Testis (tissue), 3 donors: Measurements from ENCODE around the gene TNFRSF17. TPM values are rescaled to one million over a fixed set of nuclear protein-coding genes. Genes with fewer than 3 reads are reported as not detected.
A peak's percentile ranks its signal among the peaks of the same experiment; 100 is the strongest.

Experiments used
- DNase-seq: peaks from one replicate; pipeline ENCODE4 v3.0.0-alpha.2; 2019
- H3K27ac ChIP-seq, 2 donors: fragments of 200-600 bp; sonication (generic); one replicate each; pipeline ENCODE4 v1.5.1; 2019
- H3K27me3 ChIP-seq: fragments of 200-600 bp; sonication (generic); one replicate; pipeline ENCODE4 v1.5.1; 2019
- H3K36me3 ChIP-seq: fragments of 200-600 bp; sonication (generic); one replicate; pipeline ENCODE4 v1.5.1; 2017; ENCODE audit warnings: low read depth; ENCODE audit errors: missing control alignments
- H3K4me1 ChIP-seq: fragments of 200-600 bp; sonication (generic); one replicate; pipeline ENCODE4 v1.5.1; 2019
- H3K4me3 ChIP-seq, 2 donors: fragments of 200-600 bp; sonication (generic); one replicate each; pipeline ENCODE4 v1.5.1; 2017 to 2019
- H3K9me3 ChIP-seq: fragments of 200-600 bp; sonication (generic); one replicate; pipeline ENCODE4 v1.5.1; 2017
- CTCF ChIP-seq, 3 experiments: fragments of 450-650 bp in 2 of 3; fragments of 200-600 bp in 1 of 3; sonication (generic) in 1 of 3; IDR thresholded peaks; one replicate each; pipeline ENCODE4 v1.5.1; 2016 to 2019; ENCODE audit warnings: antibody characterized with exemption in 3 of 3, mild to moderate bottlenecking in 2 of 3, moderate library complexity in 1 of 3
- POLR2A ChIP-seq: fragments of 450-650 bp; IDR thresholded peaks from one replicate; pipeline ENCODE4 v1.6.1; 2017; ENCODE audit warnings: antibody characterized with exemption, mild to moderate bottlenecking, moderate library complexity
- WGBS, 2 donors: methylation state at CpG; one replicate each; pipeline ENCODE4 v1.1.5; 2018; 5-methylcytosine and 5-hydroxymethylcytosine counted together
- intact Hi-C: fragments of 100-400 bp; cut with DNase I; formaldehyde crosslinking; loops from one replicate; pipeline ENCODE4 v1.15.1; 2023; ENCODE audit warnings: low total_unique reads
- polyA plus RNA-seq: library from polyadenylated mRNA; stranded (reverse); fragments of 350-450 nt; fragmentation: Illumina TruSeq; extraction: RNeasy Lipid Tissue Mini Kit (QIAGEN cat#74804); gene quantifications from one replicate; pipeline ENCODE4 v1.2.3, GENCODE V29; 2014; ENCODE audit warnings: low read depth, low replicate concordance; ENCODE audit not compliant: insufficient read depth
- total RNA-seq, 2 donors: library from RNA; depleted of rRNA; stranded (reverse); fragments of >200 nt; gene quantifications; one replicate each; pipeline ENCODE4 v1.2.3, GENCODE V29; 2016

The TNFRSF17 gene
- total and polyA plus RNA-seq, 3 donors from 2014 or later: 3.2 to 5.2 (median 4.3) TPM

DNA sequence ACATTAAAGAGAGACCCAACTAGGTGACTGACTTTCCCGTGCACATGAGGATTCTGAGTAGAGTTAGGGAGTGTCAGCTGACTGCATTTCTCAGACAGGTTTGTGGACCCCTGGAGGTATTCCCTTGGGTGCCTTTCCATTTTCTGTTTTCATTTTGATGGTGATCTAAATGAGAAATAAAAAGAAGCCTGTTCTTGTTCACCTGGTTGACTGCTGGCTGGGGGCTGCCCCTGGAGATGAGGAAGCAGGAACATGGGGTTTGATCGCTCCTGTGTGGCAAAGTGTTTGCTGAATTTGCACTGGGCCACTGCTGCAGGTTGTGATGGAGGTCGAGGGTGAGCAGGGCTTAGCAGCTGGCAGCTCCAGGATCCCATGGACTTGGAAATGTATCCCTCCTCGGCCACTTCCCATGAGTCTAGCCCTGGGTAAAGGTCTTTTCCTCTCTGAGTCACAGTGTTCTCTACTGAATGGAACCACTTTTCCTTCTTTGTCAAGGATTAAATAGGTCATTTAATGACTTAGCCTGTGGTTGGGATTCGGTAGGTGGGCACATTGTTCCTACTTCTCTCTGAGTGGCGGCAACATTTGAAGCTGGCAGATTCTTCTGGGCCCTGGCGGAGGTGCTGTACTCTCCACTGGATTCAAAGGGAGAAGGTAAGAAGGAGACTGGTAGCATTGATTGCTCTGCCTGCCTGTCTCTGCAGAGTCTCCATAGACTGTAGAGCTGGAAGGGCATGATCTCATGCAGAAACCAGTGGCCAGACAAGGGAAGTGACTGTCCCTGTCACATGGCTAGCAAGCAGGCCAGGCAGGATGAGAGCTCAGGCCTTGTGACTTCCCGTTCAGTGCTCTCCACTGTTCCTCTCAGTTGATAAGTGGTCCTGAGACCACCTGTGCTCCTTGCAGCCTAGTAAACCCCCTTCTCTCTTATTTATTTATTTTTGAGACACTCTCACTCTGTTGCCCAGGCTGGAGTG is 29.4 kb downstream of the TNFRSF17 start:
- Histone ChIP-seq H3K36me3 (no peaks in the 10 kb centered on the region), H3K9me3 (no peaks in the 10 kb centered on the region), H3K27me3 (no peaks in the 10 kb centered on the region), H3K4me1 (no peaks in the 10 kb centered on the region), H3K27ac (no peak overlapping the region), H3K4me3 (no peak overlapping the region)
- intact Hi-C loops: no loop called here
- TF ChIP-seq POLR2A: no peak
- no peak for TF ChIP-seq CTCF (IDR thresholded peaks at IDR 0.05)
- DNase-seq: peak; percentile 44
- 82 to 84% methylated on average over 8 of the region's 8 CpGs for WGBS, 2 donors

GRCh38 chr16:11996433-11997330 is 31.7 kb downstream of the TNFRSF17 start:
- no peaks in the 10 kb centered on the region for H3K27me3 ChIP-seq
- H3K36me3 ChIP-seq: no peaks in the 10 kb centered on the region
- no peaks in the 10 kb centered on the region for H3K4me1 ChIP-seq
- intact Hi-C loops: no loop called here
- 71 to 78% methylated on average over 9 of the region's 9 CpGs for WGBS, 2 donors
- H3K27ac ChIP-seq: no peak overlapping the region
- DNase-seq: no peak
- no peaks in the 10 kb centered on the region for H3K9me3 ChIP-seq
- no peak overlapping the region for H3K4me3 ChIP-seq
- TF ChIP-seq CTCF (IDR thresholded peaks at IDR 0.05) (no peak), POLR2A (no peak)

DNA sequence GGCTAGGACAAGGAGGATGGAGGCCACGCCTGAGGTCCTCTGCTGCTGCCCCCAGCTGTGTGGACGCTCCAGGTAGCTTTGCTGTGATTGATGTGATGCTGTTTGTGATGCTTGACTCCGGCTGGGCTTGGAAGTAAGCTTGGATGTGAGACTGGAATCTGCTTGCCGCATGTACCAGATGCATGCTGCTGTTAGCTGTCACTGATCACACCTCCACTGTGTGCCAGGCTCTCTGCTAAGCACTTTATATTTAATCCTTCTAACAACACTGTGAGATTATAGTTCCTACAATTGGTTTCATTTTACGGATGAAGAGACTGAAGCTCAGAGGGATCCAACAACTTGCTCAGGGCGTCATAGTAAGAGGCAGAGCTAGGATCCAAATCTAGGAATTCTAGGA is 35.0 kb downstream of the TNFRSF17 start:
- TF ChIP-seq POLR2A (no peak), CTCF (IDR thresholded peaks at IDR 0.05) (no peak)
- no peak overlapping the region for H3K4me3 ChIP-seq
- no peaks in the 10 kb centered on the region for H3K36me3 ChIP-seq
- intact Hi-C loops: no loop called here
- H3K4me1 ChIP-seq: no peaks in the 10 kb centered on the region
- H3K27ac ChIP-seq: no peak overlapping the region
- no peak for DNase-seq
- WGBS, 2 donors: 81 to 88% methylated on average over 6 of the region's 6 CpGs
- H3K27me3 ChIP-seq: no peaks in the 10 kb centered on the region
- no peaks in the 10 kb centered on the region for H3K9me3 ChIP-seq

DNA sequence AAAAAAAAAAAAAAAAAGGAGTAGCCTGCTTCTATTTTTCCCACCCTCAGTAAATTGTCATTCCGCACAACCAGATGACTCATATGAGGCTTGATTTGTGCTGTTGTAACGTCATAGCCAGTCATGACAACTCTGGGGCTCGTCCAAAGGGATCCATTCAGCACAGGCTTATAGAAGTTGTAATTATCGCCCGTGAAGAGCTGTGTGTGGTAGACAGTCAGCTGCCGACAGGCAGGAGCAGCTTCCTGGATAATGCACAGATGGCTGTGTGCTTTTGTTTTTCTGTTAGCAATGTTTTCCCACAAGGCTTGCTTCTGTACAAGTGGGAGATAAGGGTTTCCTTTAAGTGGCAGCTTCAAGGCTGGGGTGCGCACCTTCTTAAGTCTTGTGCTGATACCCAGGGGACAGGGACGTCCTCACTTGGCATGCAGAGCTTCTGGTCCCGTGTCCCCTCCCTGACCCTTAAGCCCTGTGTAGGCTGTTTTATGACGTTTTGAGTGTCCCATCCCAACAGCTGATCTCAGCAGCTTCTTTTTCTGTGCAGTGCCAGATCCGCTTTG is 37.5 kb downstream of the TNFRSF17 start:
- no peaks in the 10 kb centered on the region for H3K4me1 ChIP-seq
- no peak overlapping the region for H3K27ac ChIP-seq
- no peaks in the 10 kb centered on the region for H3K36me3 ChIP-seq
- WGBS, 2 donors: 66% methylated on average over 11 of the region's 11 CpGs
- no peaks in the 10 kb centered on the region for H3K27me3 ChIP-seq
- DNase-seq: no peak
- no peaks in the 10 kb centered on the region for H3K9me3 ChIP-seq
- TF ChIP-seq CTCF (IDR thresholded peaks at IDR 0.05): no peak
- TF ChIP-seq POLR2A: no peak
- H3K4me3 ChIP-seq: no peak overlapping the region
- intact Hi-C loops: no loop called here
